ENCODE measurements around the gene PELI2. TPM values are rescaled to one million over a fixed set of nuclear protein-coding genes. Genes with fewer than 3 reads are reported as not detected.

The PELI2 gene
- total RNA-seq, 2 experiments from 2014 or later = 0.57 to 0.68 TPM

DNA sequence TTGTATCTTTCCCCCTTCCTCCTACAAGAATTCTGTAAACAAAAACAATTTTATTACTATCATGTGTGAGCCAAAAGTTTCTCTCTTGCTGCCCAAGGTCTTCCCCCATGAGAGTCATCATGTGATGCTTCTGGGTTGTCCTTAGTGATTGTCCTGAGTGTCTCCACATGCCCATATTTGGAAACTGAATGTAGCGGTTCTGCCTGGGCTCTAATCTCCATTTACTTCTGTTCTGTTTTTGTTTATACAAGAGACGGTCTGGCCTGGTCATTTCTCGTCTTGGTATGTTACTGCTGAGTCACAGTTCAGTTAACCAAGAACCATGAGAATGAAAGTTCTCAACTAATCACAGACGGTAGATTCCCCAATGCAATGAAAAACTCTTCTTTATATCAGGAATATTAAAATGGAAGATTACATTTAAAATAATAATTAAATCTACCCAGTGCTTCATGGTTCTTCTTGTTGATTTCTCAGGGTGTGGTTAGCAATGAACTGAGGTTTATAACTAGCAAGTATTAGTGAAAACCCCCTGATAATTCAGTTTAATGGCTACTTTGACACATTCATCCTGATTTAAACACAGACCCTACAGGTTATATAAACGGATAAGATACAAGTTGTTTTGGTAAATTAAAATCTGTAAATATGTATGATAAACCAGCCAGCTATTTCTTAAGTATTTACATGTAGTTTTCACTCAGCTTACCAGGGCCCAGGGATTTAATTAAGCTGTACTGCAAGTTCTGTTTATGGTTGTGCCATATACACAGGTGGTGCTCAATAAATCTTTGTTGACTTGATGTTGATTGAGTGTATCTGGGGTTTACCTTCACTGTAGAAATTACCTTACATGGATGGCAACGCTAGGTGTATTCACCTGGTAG is 81.1 kb downstream of the PELI2 start:
- POLR2A ChIA-PET = no interaction called here
- Mint-ChIP-seq H3K4me3 (no peak overlapping the region), H3K27me3 (ENCODE audit: low read depth) (no peaks in the 10 kb centered on the region), H3K4me1 (ENCODE audit: low read depth) (peaks cover 24% of the 10 kb centered on the region), H3K36me3 (ENCODE audit: low read depth) (peaks cover 2% of the 10 kb centered on the region), H3K9me3 (ENCODE audit: insufficient read depth) (no peaks in the 10 kb centered on the region), H3K27ac (no peak overlapping the region)
- CTCF ChIA-PET = no interaction called here
- DNase-seq (no peak), ATAC-seq (no peak)

DNA sequence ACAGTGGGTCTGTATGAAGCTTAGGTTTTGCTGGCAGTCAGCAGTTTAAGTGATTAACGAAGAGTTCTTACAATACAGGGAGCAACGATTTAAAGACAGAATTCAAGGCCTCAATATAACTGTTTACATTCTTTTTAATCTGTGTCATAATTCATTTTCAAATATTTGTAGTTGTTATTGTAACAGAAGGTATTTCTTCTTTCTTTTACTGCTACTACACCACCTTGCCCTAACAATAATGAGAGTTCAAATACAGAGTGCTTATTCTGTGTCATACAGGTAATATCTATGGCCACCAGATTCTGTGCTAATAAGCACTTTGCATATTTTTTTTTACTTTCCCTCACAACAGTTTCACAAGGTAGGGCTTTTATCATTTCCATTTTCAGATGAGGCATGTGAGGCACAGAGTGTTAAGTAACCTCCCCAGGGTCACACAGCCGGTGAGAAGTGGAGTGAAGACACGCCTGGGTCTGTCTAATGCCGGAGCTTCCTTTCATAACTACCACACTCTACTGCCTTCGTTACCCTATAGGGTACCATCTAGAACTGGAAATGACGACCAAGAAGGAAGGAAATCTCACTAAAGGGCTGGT is 81.9 kb downstream of the PELI2 start:
- ATAC-seq = no peak
- Mint-ChIP-seq H3K4me1 (ENCODE audit: low read depth) (peaks cover 17% of the 10 kb centered on the region), H3K9me3 (ENCODE audit: insufficient read depth) (no peaks in the 10 kb centered on the region), H3K27me3 (ENCODE audit: low read depth) (no peaks in the 10 kb centered on the region), H3K36me3 (ENCODE audit: low read depth) (peaks cover 2% of the 10 kb centered on the region), H3K27ac (no peak overlapping the region), H3K4me3 (no peak overlapping the region)
- POLR2A ChIA-PET = no interaction called here
- DNase-seq = no peak
- CTCF ChIA-PET = no interaction called here

DNA sequence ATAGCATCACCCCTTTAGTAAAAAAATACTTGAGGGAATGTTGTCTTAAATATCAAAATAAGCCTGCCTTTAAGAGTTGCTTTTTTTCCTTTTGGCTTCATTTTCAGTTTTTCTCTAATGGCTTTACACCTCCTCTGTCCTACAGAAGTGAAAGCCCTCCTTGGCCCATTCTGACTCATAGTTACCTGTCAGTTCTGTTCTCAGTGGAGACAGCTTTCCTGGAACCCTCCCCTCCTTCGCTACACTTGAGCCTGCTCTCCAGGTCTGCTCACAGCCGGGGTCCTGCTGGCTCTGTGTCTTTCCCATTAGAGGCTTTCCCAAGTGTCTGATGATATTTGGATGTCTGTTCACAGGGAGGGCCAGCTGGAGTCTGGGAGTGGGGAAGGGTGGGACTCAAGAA is 84.0 kb downstream of the PELI2 start:
- no peak for ATAC-seq
- Mint-ChIP-seq H3K4me1 (ENCODE audit: low read depth) (peaks cover 4% of the 10 kb centered on the region), H3K9me3 (ENCODE audit: insufficient read depth) (no peaks in the 10 kb centered on the region), H3K36me3 (ENCODE audit: low read depth) (no peaks in the 10 kb centered on the region), H3K27me3 (ENCODE audit: low read depth) (no peaks in the 10 kb centered on the region), H3K27ac (no peak overlapping the region), H3K4me3 (no peak overlapping the region)
- DNase-seq = no peak
- ChIA-PET POLR2A (no interaction called here), CTCF (no interaction called here)

DNA sequence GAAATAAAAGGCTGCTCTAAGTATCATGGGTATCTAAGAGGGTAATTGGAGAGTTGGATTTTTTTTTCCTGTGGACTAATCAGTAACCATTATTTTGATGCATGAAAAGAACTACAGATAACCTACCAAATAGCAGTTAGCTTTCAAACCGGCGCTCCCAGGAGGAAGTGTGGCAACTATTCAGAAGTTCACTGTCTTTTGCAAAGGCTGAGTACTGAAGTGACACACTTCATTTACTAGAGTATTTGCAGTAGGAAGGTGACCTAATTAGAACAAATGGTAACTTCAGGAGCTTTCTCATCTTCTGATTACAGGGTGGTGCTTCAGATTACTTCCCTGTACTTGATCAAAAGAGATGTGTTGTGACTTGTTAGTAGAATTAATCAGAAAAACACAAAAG is 87.7 kb downstream of the PELI2 start:
- POLR2A ChIA-PET = no interaction called here
- CTCF ChIA-PET = interaction anchor here (0.6 kb wide), 1 partner anchor 16 kb away, joined by 3 read pairs; no protein-coding TSS in a partner anchor
- peaks cover 4% of the 10 kb centered on the region for H3K4me1 Mint-ChIP-seq (ENCODE audit: low read depth)
- H3K9me3 Mint-ChIP-seq (ENCODE audit: insufficient read depth) = no peaks in the 10 kb centered on the region
- ATAC-seq (no peak), DNase-seq (no peak)
- no peaks in the 10 kb centered on the region for H3K36me3 Mint-ChIP-seq (ENCODE audit: low read depth)
- no peak overlapping the region for H3K4me3 Mint-ChIP-seq
- no peaks in the 10 kb centered on the region for H3K27me3 Mint-ChIP-seq (ENCODE audit: low read depth)
- H3K27ac Mint-ChIP-seq = no peak overlapping the region

DNA sequence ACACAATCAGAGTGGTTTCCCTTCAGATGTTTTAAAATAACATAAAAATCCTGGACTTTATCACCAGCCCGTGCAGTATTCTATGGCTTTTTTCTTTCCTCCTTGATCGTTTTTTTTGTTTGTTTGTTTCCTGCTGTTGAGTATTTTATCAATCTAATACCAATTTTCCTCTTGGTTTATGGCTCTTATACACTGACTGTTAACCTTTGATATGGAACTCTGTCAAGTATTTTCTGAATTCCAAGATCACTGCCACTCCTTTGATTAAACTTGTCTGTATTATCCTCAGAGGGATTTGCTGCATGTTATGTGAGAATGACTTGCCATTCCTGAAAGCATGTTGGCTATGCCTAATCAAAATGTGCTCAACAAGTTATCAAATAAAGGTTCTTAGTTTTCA is 88.4 kb downstream of the PELI2 start:
- Mint-ChIP-seq H3K4me3 (no peak overlapping the region), H3K9me3 (ENCODE audit: insufficient read depth) (no peaks in the 10 kb centered on the region), H3K27ac (no peak overlapping the region), H3K36me3 (ENCODE audit: low read depth) (no peaks in the 10 kb centered on the region), H3K27me3 (ENCODE audit: low read depth) (no peaks in the 10 kb centered on the region), H3K4me1 (ENCODE audit: low read depth) (peaks cover 4% of the 10 kb centered on the region)
- ATAC-seq = no peak
- POLR2A ChIA-PET = no interaction called here
- CTCF ChIA-PET = no interaction called here
- DNase-seq = no peak

DNA sequence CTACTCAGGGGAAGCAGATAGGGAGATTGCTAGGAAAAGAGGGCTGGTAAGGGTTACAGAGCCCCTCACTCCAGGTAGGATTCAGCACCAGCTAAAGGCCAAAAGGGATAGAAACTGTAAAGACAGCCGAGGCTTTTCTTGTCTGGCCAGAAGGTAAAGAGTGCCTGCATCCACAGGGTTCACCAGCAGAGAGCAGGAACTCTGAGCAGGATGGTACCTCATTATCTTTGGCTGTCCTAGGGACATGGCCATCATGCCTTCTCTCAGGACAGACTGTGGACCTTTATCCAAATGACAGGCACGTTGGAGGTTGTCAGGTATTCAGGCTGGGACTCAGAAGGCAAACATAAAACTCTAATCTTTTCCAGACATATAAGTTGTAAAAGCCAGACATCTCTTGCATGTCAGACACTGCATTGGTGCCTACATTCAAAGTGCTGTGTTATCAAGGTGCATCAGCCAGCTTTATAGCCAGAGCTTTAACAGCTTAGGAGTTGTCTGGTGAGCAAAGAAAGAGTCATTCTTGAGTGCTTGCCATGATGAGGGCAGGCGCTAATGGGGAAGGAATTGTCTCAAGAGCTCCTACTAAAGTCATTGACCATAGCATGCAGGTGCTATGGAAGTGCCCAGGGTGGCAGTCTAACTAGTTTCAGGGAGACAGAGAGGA is 89.5 kb downstream of the PELI2 start:
- no peaks in the 10 kb centered on the region for H3K4me1 Mint-ChIP-seq (ENCODE audit: low read depth)
- H3K4me3 Mint-ChIP-seq = no peak overlapping the region
- ATAC-seq (no peak), DNase-seq (no peak)
- H3K27me3 Mint-ChIP-seq (ENCODE audit: low read depth) = no peaks in the 10 kb centered on the region
- ChIA-PET CTCF (no interaction called here), POLR2A (no interaction called here)
- H3K27ac Mint-ChIP-seq = no peak overlapping the region
- no peaks in the 10 kb centered on the region for H3K36me3 Mint-ChIP-seq (ENCODE audit: low read depth)
- no peaks in the 10 kb centered on the region for H3K9me3 Mint-ChIP-seq (ENCODE audit: insufficient read depth)

DNA sequence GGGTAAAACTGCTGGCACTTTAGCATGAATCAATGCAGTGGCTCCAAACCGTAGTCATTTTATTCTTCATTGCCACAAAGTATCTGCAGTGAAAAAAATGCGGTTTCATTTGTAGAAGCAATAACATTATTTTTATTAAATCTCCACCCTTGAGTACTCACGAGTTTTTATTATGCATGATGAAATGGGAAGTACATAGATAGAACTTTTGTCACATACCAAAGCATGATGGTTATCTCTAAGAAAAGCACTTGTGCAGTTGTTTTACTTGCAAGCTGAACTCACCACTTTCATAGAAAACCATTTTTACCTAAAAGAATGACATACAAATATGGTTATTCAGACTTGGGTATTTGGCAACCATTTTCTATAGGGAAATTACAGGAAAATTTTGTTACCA is 90.3 kb downstream of the PELI2 start:
- Mint-ChIP-seq H3K4me3 (no peak overlapping the region), H3K27me3 (ENCODE audit: low read depth) (no peaks in the 10 kb centered on the region), H3K9me3 (ENCODE audit: insufficient read depth) (no peaks in the 10 kb centered on the region), H3K27ac (no peak overlapping the region), H3K36me3 (ENCODE audit: low read depth) (no peaks in the 10 kb centered on the region), H3K4me1 (ENCODE audit: low read depth) (no peaks in the 10 kb centered on the region)
- POLR2A ChIA-PET = no interaction called here
- ATAC-seq = no peak
- no peak for DNase-seq
- CTCF ChIA-PET = no interaction called here

DNA sequence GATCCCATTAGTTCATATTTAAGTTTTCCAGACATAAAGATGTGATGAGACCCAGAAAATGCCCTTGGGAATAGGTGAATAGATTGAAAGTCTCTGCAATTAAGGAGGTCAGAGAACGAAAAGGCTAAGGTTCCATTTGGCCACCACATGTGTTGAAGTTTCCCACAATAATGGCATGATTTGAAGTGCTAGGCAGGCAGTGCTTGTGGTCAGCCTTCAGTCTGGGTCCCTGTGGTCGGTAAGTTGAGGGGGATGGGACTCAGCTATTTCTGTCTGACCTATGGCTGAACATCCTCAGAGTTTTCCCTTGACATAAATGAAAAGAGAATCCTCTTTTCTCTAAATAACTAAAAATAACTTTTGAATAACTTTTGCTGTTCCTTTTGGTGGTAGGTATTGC is 92.4 kb downstream of the PELI2 start:
- ATAC-seq = no peak
- H3K4me1 Mint-ChIP-seq (ENCODE audit: low read depth) = peaks cover 3% of the 10 kb centered on the region
- H3K4me3 Mint-ChIP-seq = no peak overlapping the region
- ChIA-PET CTCF (no interaction called here), POLR2A (no interaction called here)
- no peaks in the 10 kb centered on the region for H3K27me3 Mint-ChIP-seq (ENCODE audit: low read depth)
- H3K27ac Mint-ChIP-seq = no peak overlapping the region
- no peaks in the 10 kb centered on the region for H3K9me3 Mint-ChIP-seq (ENCODE audit: insufficient read depth)
- no peak for DNase-seq
- no peaks in the 10 kb centered on the region for H3K36me3 Mint-ChIP-seq (ENCODE audit: low read depth)

DNA sequence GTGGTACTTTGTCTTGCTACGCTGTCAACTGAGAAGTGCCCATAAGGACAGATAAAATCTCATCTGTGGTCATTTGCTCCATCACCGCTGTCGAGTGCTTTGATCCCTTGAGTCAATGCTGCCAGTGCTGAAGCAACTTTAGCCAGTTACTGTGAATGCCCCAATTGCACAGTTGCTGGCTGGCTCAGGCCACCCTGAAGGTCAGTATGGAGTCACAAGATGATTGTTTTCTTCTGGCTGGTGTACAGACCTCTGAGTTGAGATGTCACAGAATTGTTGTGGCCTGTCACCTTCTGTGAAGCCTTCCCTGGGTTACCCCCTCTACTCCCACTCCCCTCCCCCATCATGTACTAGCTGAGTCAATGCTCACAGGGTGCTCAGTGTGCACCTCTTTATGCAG is 92.9 kb downstream of the PELI2 start:
- H3K4me1 Mint-ChIP-seq (ENCODE audit: low read depth) = peaks cover 3% of the 10 kb centered on the region
- no peak for DNase-seq
- ChIA-PET CTCF (no interaction called here), POLR2A (no interaction called here)
- no peak overlapping the region for H3K4me3 Mint-ChIP-seq
- no peaks in the 10 kb centered on the region for H3K36me3 Mint-ChIP-seq (ENCODE audit: low read depth)
- H3K27me3 Mint-ChIP-seq (ENCODE audit: low read depth) = no peaks in the 10 kb centered on the region
- no peaks in the 10 kb centered on the region for H3K9me3 Mint-ChIP-seq (ENCODE audit: insufficient read depth)
- no peak overlapping the region for H3K27ac Mint-ChIP-seq
- no peak for ATAC-seq

DNA sequence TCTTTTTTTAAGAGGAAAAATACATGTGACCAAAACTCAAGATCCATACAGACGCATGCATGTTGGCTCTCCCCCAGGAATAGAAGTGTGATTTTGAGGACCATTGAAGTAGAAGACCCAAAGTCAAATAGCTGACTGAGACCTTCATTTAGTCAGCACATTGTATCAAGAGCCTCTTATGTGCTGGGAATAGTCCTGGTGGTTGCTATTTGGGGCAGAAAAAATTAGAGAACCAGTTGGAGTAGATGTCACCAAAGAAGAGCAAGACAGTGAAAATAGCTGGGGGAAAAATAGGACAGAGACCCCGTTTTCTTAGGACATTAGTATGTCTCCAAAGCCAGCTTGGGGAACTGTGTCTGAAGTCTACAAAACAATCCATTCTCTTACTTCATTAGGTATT is 93.6 kb downstream of the PELI2 start:
- no peak for ATAC-seq
- ChIA-PET POLR2A (no interaction called here), CTCF (no interaction called here)
- Mint-ChIP-seq H3K4me3 (no peak overlapping the region), H3K4me1 (ENCODE audit: low read depth) (peaks cover 5% of the 10 kb centered on the region), H3K27ac (no peak overlapping the region), H3K9me3 (ENCODE audit: insufficient read depth) (no peaks in the 10 kb centered on the region), H3K27me3 (ENCODE audit: low read depth) (no peaks in the 10 kb centered on the region), H3K36me3 (ENCODE audit: low read depth) (no peaks in the 10 kb centered on the region)
- no peak for DNase-seq

DNA sequence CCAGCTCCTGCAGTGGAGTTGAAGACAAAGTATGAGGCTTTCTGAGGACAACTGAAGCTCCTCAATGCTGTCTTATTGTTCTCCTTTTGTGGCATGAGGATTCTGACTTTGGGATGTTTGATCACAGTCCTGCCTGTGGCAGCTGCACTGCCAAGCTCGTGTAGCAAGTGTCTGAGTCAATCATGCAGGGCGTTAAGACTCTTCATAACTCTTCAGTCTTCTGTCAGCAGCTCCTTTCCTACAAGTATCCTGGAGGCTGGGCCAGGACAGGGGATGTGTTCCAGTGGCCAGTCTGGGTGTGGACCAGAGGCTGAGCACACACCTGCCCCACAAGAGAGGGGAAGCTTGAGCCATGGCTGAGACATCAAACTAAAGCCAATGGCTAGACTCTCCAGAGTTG is 94.3 kb downstream of the PELI2 start:
- POLR2A ChIA-PET = no interaction called here
- no peak overlapping the region for H3K4me3 Mint-ChIP-seq
- H3K27me3 Mint-ChIP-seq (ENCODE audit: low read depth) = no peaks in the 10 kb centered on the region
- no peaks in the 10 kb centered on the region for H3K9me3 Mint-ChIP-seq (ENCODE audit: insufficient read depth)
- H3K36me3 Mint-ChIP-seq (ENCODE audit: low read depth) = no peaks in the 10 kb centered on the region
- ATAC-seq (no peak), DNase-seq (no peak)
- CTCF ChIA-PET = no interaction called here
- peaks cover 9% of the 10 kb centered on the region for H3K4me1 Mint-ChIP-seq (ENCODE audit: low read depth)
- no peak overlapping the region for H3K27ac Mint-ChIP-seq

DNA sequence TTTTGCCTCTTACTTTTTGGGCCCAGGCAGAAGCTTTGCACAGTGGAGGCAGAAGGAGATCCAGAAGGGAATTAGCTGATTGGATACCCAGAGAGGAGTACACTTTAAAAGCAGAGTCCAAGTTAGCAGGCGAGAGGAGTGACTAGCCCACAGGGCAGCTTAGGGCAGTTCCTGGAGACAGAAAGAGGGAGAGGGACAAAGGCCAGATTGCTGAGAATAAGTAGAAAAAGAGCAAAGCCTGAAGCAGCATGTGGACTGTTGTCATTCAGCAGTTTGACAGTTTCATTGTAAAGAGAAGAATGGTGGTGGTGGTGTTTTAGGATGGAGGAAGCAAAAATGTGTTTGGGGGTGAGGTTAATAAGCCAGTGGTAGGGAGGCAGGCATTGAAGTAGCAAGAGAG is 95.1 kb downstream of the PELI2 start:
- Mint-ChIP-seq H3K4me1 (ENCODE audit: low read depth) (peaks cover 9% of the 10 kb centered on the region), H3K36me3 (ENCODE audit: low read depth) (no peaks in the 10 kb centered on the region), H3K27ac (no peak overlapping the region), H3K9me3 (ENCODE audit: insufficient read depth) (no peaks in the 10 kb centered on the region), H3K27me3 (ENCODE audit: low read depth) (no peaks in the 10 kb centered on the region), H3K4me3 (no peak overlapping the region)
- ChIA-PET POLR2A (no interaction called here), CTCF (no interaction called here)
- ATAC-seq = no peak
- no peak for DNase-seq

Data from activated CD8-positive, alpha-beta T cell treated with anti-CD3 and anti-CD28 coated beads, Interleukin-2, amount 10 ng/mL, durations not matched to agents 7 days and 5 days (primary cell).